ENCODE results near the gene NEDD4L.

- TF ChIP-seq CTCF (IDR thresholded peaks at IDR 0.05; ENCODE audit: low read depth, low read length) (no peak), POLR2A (IDR thresholded peaks at IDR 0.05; ENCODE audit: extremely low read depth, insufficient read length) (no peak), MYC (IDR thresholded peaks at IDR 0.05; ENCODE audit: low read depth, low read length) (no peak), MAX (IDR thresholded peaks at IDR 0.05; ENCODE audit: low read depth, low read length) (no peak)
Measured at GRCh38 chr18:58097907-58098166, 53.8 kb downstream of the NEDD4L start.
